Loucy (cell line): Measurements from ENCODE around the gene CADM1.

Experiments used
- H2AFZ ChIP-seq: fragments of 200-600 bp; sonication (generic); 2 replicates; pipeline ENCODE4 v1.6.0; 2016; ENCODE audit warnings: antibody characterized with exemption, mild to moderate bottlenecking, low read length, moderate library complexity
- H3F3A ChIP-seq: fragments of 200-600 bp; 2 replicates; pipeline ENCODE4 v1.6.0; 2016; ENCODE audit warnings: antibody characterized with exemption, low read depth, mild to moderate bottlenecking
- H3K27me3 ChIP-seq: fragments of 200-600 bp; sonication (generic); 2 replicates; pipeline ENCODE4 v1.6.1; 2014; ENCODE audit warnings: low read length, mild to moderate bottlenecking; ENCODE audit not compliant: insufficient read depth, poor library complexity, severe bottlenecking
- H3K36me3 ChIP-seq: fragments of 200-600 bp; sonication (generic); 2 replicates; pipeline ENCODE4 v1.6.1; 2016; ENCODE audit warnings: low read length; ENCODE audit not compliant: insufficient read depth
- H3K4me1 ChIP-seq: fragments of 200-600 bp; sonication (generic); 2 replicates; pipeline ENCODE4 v1.5.1; 2014; ENCODE audit warnings: low read length, mild to moderate bottlenecking; ENCODE audit not compliant: insufficient read depth, poor library complexity, severe bottlenecking
- H3K4me2 ChIP-seq: fragments of 200-600 bp; sonication (generic); 2 replicates; pipeline ENCODE4 v1.6.0; 2014; ENCODE audit warnings: antibody characterized with exemption, low read length, low read depth, mild to moderate bottlenecking; ENCODE audit not compliant: poor library complexity, severe bottlenecking
- H3K4me3 ChIP-seq: fragments of 200-600 bp; sonication (generic); 2 replicates; pipeline ENCODE4 v1.5.1; 2014; ENCODE audit warnings: low read length, mild to moderate bottlenecking, mixed read lengths; ENCODE audit not compliant: poor library complexity, severe bottlenecking
- H3K79me2 ChIP-seq: fragments of 200-600 bp; sonication (generic); 2 replicates; pipeline ENCODE4 v1.6.1; 2014; ENCODE audit warnings: low read length; ENCODE audit not compliant: insufficient read depth
- H3K9ac ChIP-seq: fragments of 200-600 bp; sonication (generic); 2 replicates; pipeline ENCODE4 v1.6.0; 2014; ENCODE audit warnings: mild to moderate bottlenecking, low read depth, low read length, moderate library complexity; ENCODE audit not compliant: poor library complexity, severe bottlenecking
- H3K9me2 ChIP-seq: fragments of 200-600 bp; sonication (generic); replicated peaks from 2 replicates; pipeline ENCODE4 v1.6.1; 2016; ENCODE audit warnings: low read depth, low read length, mixed read lengths
- H3K9me3 ChIP-seq: fragments of 200-600 bp; sonication (generic); 2 replicates; pipeline ENCODE4 v1.6.1; 2014; ENCODE audit warnings: mild to moderate bottlenecking, antibody characterized with exemption, low read length, low read depth; ENCODE audit not compliant: insufficient read depth
- H4K20me1 ChIP-seq: fragments of 200-600 bp; sonication (generic); 2 replicates; pipeline ENCODE4 v1.6.0; 2014; ENCODE audit warnings: antibody characterized with exemption, low read length, mild to moderate bottlenecking; ENCODE audit not compliant: insufficient read depth, poor library complexity, severe bottlenecking
- CTCF ChIP-seq: fragments of 200-600 bp; sonication (generic); conservative IDR thresholded peaks from 2 replicates; pipeline ENCODE4 v1.5.1; 2014; ENCODE audit warnings: mild to moderate bottlenecking, antibody characterized with exemption, low read length
- EZH2phosphoT487 ChIP-seq: fragments of 200-600 bp; IDR thresholded peaks from 2 replicates; pipeline ENCODE4 v1.6.1; 2018; ENCODE audit warnings: antibody characterized with exemption, mild to moderate bottlenecking, moderate library complexity, borderline replicate concordance

Gene CADM1

GRCh38 chr11:115234794-115235193 is 269.4 kb downstream of the CADM1 start:
- no peaks in the 10 kb centered on the region for H3K79me2 ChIP-seq
- no peaks in the 10 kb centered on the region for H3K9me2 ChIP-seq
- no peak overlapping the region for H3K9ac ChIP-seq
- no peak overlapping the region for H3K4me2 ChIP-seq
- H3K27me3 ChIP-seq = no peaks in the 10 kb centered on the region
- H3F3A ChIP-seq = no peaks in the 10 kb centered on the region
- no peaks in the 10 kb centered on the region for H3K36me3 ChIP-seq
- H4K20me1 ChIP-seq = no peaks in the 10 kb centered on the region
- H2AFZ ChIP-seq = no peak overlapping the region
- no peaks in the 10 kb centered on the region for H3K9me3 ChIP-seq
- H3K4me3 ChIP-seq = no peak overlapping the region
- TF ChIP-seq EZH2phosphoT487 (no peak), CTCF (no peak)
- H3K4me1 ChIP-seq = no peaks in the 10 kb centered on the region

- Histone ChIP-seq H4K20me1 (no peaks in the 10 kb centered on the region), H3K4me1 (no peaks in the 10 kb centered on the region), H3F3A (no peaks in the 10 kb centered on the region), H3K4me2 (no peak overlapping the region), H3K9ac (no peak overlapping the region), H3K9me2 (no peaks in the 10 kb centered on the region), H3K36me3 (no peaks in the 10 kb centered on the region), H3K4me3 (no peak overlapping the region), H3K79me2 (no peaks in the 10 kb centered on the region), H3K9me3 (no peaks in the 10 kb centered on the region), H3K27me3 (no peaks in the 10 kb centered on the region), H2AFZ (no peak overlapping the region)
- TF ChIP-seq EZH2phosphoT487 = no peak
- no peak for TF ChIP-seq CTCF
Observed at GRCh38 chr11:115226556-115226955, 277.7 kb downstream of the CADM1 start.

GRCh38 chr11:115224551-115224950 is 279.7 kb downstream of the CADM1 start:
- H3K4me3 ChIP-seq = no peak overlapping the region
- no peaks in the 10 kb centered on the region for H3K4me1 ChIP-seq
- H3K9ac ChIP-seq = no peak overlapping the region
- H3K36me3 ChIP-seq = no peaks in the 10 kb centered on the region
- TF ChIP-seq CTCF (no peak), EZH2phosphoT487 (no peak)
- H3K9me2 ChIP-seq = no peaks in the 10 kb centered on the region
- no peaks in the 10 kb centered on the region for H3K27me3 ChIP-seq
- no peaks in the 10 kb centered on the region for H3K9me3 ChIP-seq
- H3F3A ChIP-seq = no peaks in the 10 kb centered on the region
- no peaks in the 10 kb centered on the region for H3K79me2 ChIP-seq
- H2AFZ ChIP-seq = no peak overlapping the region
- no peaks in the 10 kb centered on the region for H4K20me1 ChIP-seq
- H3K4me2 ChIP-seq = no peak overlapping the region
